AG10803 (cell line): ENCODE data around the gene TBC1D2.

ENCODE experiments used
- DNase-seq: peaks from one replicate; pipeline ENCODE4 v3.0.0; 2010; ENCODE audit warnings: low read depth
- H3K4me3 ChIP-seq: 2 replicates; pipeline ENCODE4 v1.5.1; 2011; ENCODE audit warnings: mild to moderate bottlenecking, low read length, control low read depth
- CTCF ChIP-seq: conservative IDR thresholded peaks from 2 replicates; pipeline ENCODE4 v1.5.1; 2011; ENCODE audit warnings: mild to moderate bottlenecking, low read length, control low read depth, inconsistent platforms

Gene TBC1D2

GRCh38 chr9:98184326-98184725 is 71.1 kb downstream of the TBC1D2 start:
- no peak for TF ChIP-seq CTCF
- H3K4me3 ChIP-seq, result no peak overlapping the region
- no peak for DNase-seq

- TF ChIP-seq CTCF, result no peak
- H3K4me3 ChIP-seq, result no peak overlapping the region
- no peak for DNase-seq
Measured at GRCh38 chr9:98182889-98183599, 72.4 kb downstream of the TBC1D2 start.

GRCh38 chr9:98182069-98182820 is 73.2 kb downstream of the TBC1D2 start:
- no peak overlapping the region for H3K4me3 ChIP-seq
- TF ChIP-seq CTCF, result no peak
- DNase-seq, result no peak

DNA sequence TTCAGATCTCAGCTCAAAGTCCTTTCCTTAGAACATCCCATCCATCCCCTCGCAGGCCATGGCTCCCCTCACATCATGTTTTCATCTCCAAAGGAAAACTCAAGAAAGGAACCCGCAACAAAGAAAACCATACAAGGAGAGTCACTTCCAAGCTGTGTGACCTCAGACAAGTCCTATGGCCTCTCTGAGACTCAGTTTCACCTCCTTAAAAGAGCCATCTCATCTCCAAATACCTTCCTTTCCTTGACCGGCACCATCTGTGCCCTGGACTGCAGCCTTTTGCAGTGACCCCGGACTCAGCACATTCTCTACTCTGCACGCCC is 73.7 kb downstream of the TBC1D2 start:
- no peak overlapping the region for H3K4me3 ChIP-seq
- no peak for DNase-seq
- TF ChIP-seq CTCF, result no peak

DNA sequence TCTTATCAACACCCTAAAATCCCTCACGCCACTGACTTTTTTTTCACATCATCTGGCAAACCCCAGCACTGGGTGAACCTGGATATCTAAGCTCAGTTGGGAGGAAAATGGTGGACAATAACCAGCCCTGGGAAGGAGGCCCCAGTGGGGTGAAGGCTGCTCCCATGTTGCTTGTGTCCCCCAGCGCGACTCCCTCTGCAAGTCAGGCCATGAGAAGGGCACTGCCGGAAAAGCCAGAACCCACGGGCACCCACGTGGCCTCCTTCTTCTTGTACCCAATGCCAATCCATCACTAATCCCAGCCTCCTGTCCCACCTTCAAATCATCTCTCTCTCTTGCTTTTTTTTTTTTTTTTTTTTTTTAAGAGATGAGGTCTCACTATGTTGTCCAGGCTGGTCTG is 74.5 kb downstream of the TBC1D2 start:
- TF ChIP-seq CTCF, result no peak
- H3K4me3 ChIP-seq, result no peak overlapping the region
- no peak for DNase-seq

DNA sequence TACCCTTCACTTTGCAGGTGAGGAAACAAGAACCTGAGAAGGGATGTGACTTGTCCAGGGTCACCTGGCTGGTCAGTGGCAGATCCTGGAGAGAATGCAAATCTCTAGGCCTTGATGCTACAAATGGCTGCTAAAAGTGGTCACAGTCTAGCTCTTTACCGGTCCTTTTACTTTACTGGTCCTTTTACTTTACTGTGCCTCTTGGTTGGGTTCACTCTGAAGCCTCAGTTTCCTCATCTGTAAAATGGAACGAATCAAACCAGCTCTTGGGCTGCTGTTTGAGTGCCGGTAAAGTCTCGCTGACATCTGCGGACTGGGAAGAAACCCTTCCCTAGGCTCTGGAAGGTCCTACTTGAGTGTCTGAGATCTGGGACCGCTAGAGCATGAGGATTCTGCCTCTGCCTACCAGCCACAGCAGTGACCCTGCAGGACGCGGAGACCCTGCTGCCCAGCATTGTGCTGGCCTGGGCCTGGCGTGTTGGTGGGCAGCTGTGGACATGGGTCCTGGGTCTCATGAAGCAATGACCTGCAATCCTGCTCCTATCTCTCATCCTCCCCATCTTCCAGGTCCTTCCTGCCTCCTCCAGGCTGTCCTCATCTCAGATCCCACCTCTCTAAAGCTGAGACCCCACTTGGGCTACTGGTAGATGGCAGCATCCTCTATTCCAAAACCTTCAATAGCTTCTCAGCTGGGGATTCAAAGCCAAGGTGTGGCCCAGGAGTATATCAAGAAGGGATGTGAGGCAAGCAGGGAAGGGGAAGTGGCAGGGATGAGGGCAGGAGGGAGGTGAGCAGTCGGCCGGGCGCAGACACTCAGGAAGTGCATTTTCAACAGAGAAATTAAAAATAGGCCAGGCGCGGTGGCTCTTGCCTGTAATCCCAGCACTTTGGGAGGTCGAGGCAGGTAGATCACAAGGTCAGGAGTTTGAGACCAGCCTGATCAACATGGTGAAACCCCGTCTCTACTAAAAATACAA is 76.3 kb downstream of the TBC1D2 start:
- H3K4me3 ChIP-seq, result no peak overlapping the region
- no peak for DNase-seq
- TF ChIP-seq CTCF, result no peak
